OCI-LY1 (cell line): Measurements from ENCODE around the gene ZNF366.

Experiments
- H2AFZ ChIP-seq: fragments of 200-600 bp; sonication (generic), shearing (Covaris generic); 2 replicates; pipeline ENCODE4 v1.6.0; 2014; ENCODE audit warnings: antibody characterized with exemption, mild to moderate bottlenecking, low read length
- H3F3A ChIP-seq: fragments of 200-600 bp; sonication (generic), shearing (Covaris generic); 2 replicates; pipeline ENCODE4 v1.6.0; 2014; ENCODE audit warnings: mild to moderate bottlenecking, antibody characterized with exemption, low read length, moderate library complexity; ENCODE audit not compliant: insufficient read depth
- H3K27ac ChIP-seq: fragments of 200-600 bp; sonication (generic); 2 replicates; pipeline ENCODE4 v1.5.1; 2014; ENCODE audit warnings: low read length, mixed run types, mild to moderate bottlenecking, low read depth; ENCODE audit not compliant: poor library complexity, severe bottlenecking
- H3K27me3 ChIP-seq: fragments of 200-600 bp; sonication (generic); 2 replicates; pipeline ENCODE4 v1.6.0; 2014; ENCODE audit warnings: antibody characterized with exemption, mild to moderate bottlenecking, low read length, moderate library complexity; ENCODE audit not compliant: insufficient read depth
- H3K36me3 ChIP-seq: fragments of 200-600 bp; sonication (generic); 2 replicates; pipeline ENCODE4 v1.6.1; 2014; ENCODE audit warnings: mild to moderate bottlenecking, antibody characterized with exemption, low read length, moderate library complexity, mixed read lengths; ENCODE audit not compliant: insufficient read depth
- H3K4me1 ChIP-seq: fragments of 200-600 bp; sonication (generic); 2 replicates; pipeline ENCODE4 v1.5.1; 2014; ENCODE audit warnings: mild to moderate bottlenecking, low read length, moderate library complexity; ENCODE audit not compliant: insufficient read depth, severe bottlenecking
- H3K4me2 ChIP-seq: fragments of 200-600 bp; sonication (generic), shearing (Covaris generic); 2 replicates; pipeline ENCODE4 v1.6.1; 2014; ENCODE audit warnings: low read length
- H3K4me3 ChIP-seq: fragments of 200-600 bp; sonication (generic); 2 replicates; pipeline ENCODE4 v1.5.1; 2014; ENCODE audit warnings: low read length, low read depth, mild to moderate bottlenecking, mixed read lengths; ENCODE audit not compliant: poor library complexity, severe bottlenecking
- H3K79me2 ChIP-seq: fragments of 200-600 bp; shearing (Covaris generic); 2 replicates; pipeline ENCODE4 v1.6.1; 2016; ENCODE audit warnings: mixed run types, low read length, mixed read lengths; ENCODE audit not compliant: insufficient read depth
- H3K9ac ChIP-seq: fragments of 200-600 bp; sonication (generic), shearing (Covaris generic); 2 replicates; pipeline ENCODE4 v1.6.1; 2014; ENCODE audit warnings: mild to moderate bottlenecking, low read length, mixed read lengths
- H3K9me2 ChIP-seq: fragments of 200-600 bp; sonication (generic), shearing (Covaris generic); 2 replicates; pipeline ENCODE4 v1.6.1; 2014; ENCODE audit warnings: low read depth, mild to moderate bottlenecking, low read length, mixed read lengths
- H3K9me3 ChIP-seq: fragments of 200-600 bp; shearing (Covaris generic); 2 replicates; pipeline ENCODE4 v1.6.1; 2014; ENCODE audit warnings: low read length, mixed read lengths
- H4K20me1 ChIP-seq: fragments of 200-600 bp; sonication (generic), shearing (Covaris generic); 2 replicates; pipeline ENCODE4 v1.6.0; 2016; ENCODE audit warnings: mild to moderate bottlenecking, low read length; ENCODE audit not compliant: insufficient read depth
- CTCF ChIP-seq: fragments of 200-600 bp; sonication (generic), shearing (Covaris generic); IDR thresholded peaks from 2 replicates; pipeline ENCODE4 v1.5.1; 2017; ENCODE audit warnings: mild to moderate bottlenecking, antibody characterized with exemption, low read length, moderate library complexity, mixed read lengths
- EZH2 ChIP-seq: fragments of 200-600 bp; sonication (generic), shearing (Covaris generic); IDR thresholded peaks from 2 replicates; pipeline ENCODE4 v1.8.0; 2017; ENCODE audit warnings: borderline replicate concordance, mixed run types, mild to moderate bottlenecking, antibody characterized with exemption, low read length, moderate library complexity, mixed read lengths

The ZNF366 gene

GRCh38 chr5:72459089-72459661, 48.0 kb downstream of the ZNF366 start:
- TF ChIP-seq CTCF (no peak), EZH2 (no peak)
- H3K9me3 ChIP-seq, result no peaks in the 10 kb centered on the region
- no peaks in the 10 kb centered on the region for H4K20me1 ChIP-seq
- no peaks in the 10 kb centered on the region for H3F3A ChIP-seq
- H2AFZ ChIP-seq, result no peak overlapping the region
- no peak overlapping the region for H3K4me2 ChIP-seq
- no peak overlapping the region for H3K9ac ChIP-seq
- H3K4me1 ChIP-seq, result no peaks in the 10 kb centered on the region
- no peak overlapping the region for H3K27ac ChIP-seq
- no peaks in the 10 kb centered on the region for H3K36me3 ChIP-seq
- no peaks in the 10 kb centered on the region for H3K27me3 ChIP-seq
- H3K9me2 ChIP-seq, result no peaks in the 10 kb centered on the region
- H3K4me3 ChIP-seq, result no peak overlapping the region
- H3K79me2 ChIP-seq, result no peaks in the 10 kb centered on the region

- peaks cover 4% of the 10 kb centered on the region; the same call in 1 of the 2 replicates for H3K27me3 ChIP-seq
- H3K27ac ChIP-seq, result no peak overlapping the region
- H3K9me3 ChIP-seq, result no peaks in the 10 kb centered on the region
- H2AFZ ChIP-seq, result no peak overlapping the region
- H3K4me2 ChIP-seq, result no peak overlapping the region
- H3K4me1 ChIP-seq, result no peaks in the 10 kb centered on the region
- H3K4me3 ChIP-seq, result no peak overlapping the region
- H3K9ac ChIP-seq, result no peak overlapping the region
- H3F3A ChIP-seq, result no peaks in the 10 kb centered on the region
- H3K9me2 ChIP-seq, result no peaks in the 10 kb centered on the region
- H4K20me1 ChIP-seq, result no peaks in the 10 kb centered on the region
- no peaks in the 10 kb centered on the region for H3K79me2 ChIP-seq
- TF ChIP-seq CTCF (no peak), EZH2 (no peak)
- H3K36me3 ChIP-seq, result no peaks in the 10 kb centered on the region
Observed at GRCh38 chr5:72458407-72458806, 48.8 kb downstream of the ZNF366 start.

GRCh38 chr5:72457491-72457890, 49.7 kb downstream of the ZNF366 start:
- no peaks in the 10 kb centered on the region for H3K79me2 ChIP-seq
- no peak overlapping the region for H3K4me3 ChIP-seq
- no peaks in the 10 kb centered on the region for H3K9me3 ChIP-seq
- TF ChIP-seq EZH2 (no peak), CTCF (no peak)
- peaks cover 4% of the 10 kb centered on the region; the same call in 1 of the 2 replicates for H3K27me3 ChIP-seq
- no peak overlapping the region for H3K9ac ChIP-seq
- H3K4me2 ChIP-seq, result no peak overlapping the region
- H2AFZ ChIP-seq, result no peak overlapping the region
- no peaks in the 10 kb centered on the region for H4K20me1 ChIP-seq
- H3K9me2 ChIP-seq, result no peaks in the 10 kb centered on the region
- H3F3A ChIP-seq, result no peaks in the 10 kb centered on the region
- no peaks in the 10 kb centered on the region for H3K36me3 ChIP-seq
- no peaks in the 10 kb centered on the region for H3K4me1 ChIP-seq
- H3K27ac ChIP-seq, result no peak overlapping the region
